PC-3 (cell line): ENCODE data around the gene SMG6. TPM values are rescaled to one million over a fixed set of nuclear protein-coding genes. Genes with fewer than 3 reads are reported as not detected.

Experiments used
- ATAC-seq: fragments of 200-7000 bp; cut with Tn5 transposase; 2 replicates; pipeline ENCODE4 v1.9.1; 2020; ENCODE audit warnings: mild to moderate bottlenecking, moderate library complexity
- BruUV-seq: library from RNA; stranded (reverse); fragments of 400-500 nt; replicated peaks from 2 replicates; lab custom pipeline; 2021; lab: Mats Ljungman, UMichigan
- CTCF ChIA-PET: fragments of 300-600 bp; sonication (Branson Sonifier 250); formaldehyde crosslinking; loops from one replicate; lab custom pipeline; 2022; ENCODE audit warnings: antibody characterized with exemption; lab: Charles Lee
- POLR2A ChIA-PET: fragments of 300-600 bp; sonication (Branson Sonifier 250); formaldehyde crosslinking; loops from one replicate; lab custom pipeline; 2022; ENCODE audit warnings: antibody characterized with exemption; ENCODE audit not compliant: unreplicated experiment; lab: Charles Lee
- DNase-seq: peaks from one replicate; pipeline ENCODE4 v3.0.0-alpha.2; 2015
- H2AFZ ChIP-seq: fragments of 300-600 bp; sonication (generic); 2 replicates; pipeline ENCODE4 v1.6.0; 2016; ENCODE audit warnings: antibody characterized with exemption, low read length
- H3F3A ChIP-seq: fragments of 300-600 bp; sonication (generic); one replicate; pipeline ENCODE4 v1.6.0; 2017; ENCODE audit warnings: antibody characterized with exemption, low read length, control low read depth, mild to moderate bottlenecking; ENCODE audit not compliant: unreplicated experiment
- H3K27ac ChIP-seq: fragments of 300-600 bp; sonication (generic); 2 replicates; pipeline ENCODE4 v1.5.1; 2016; ENCODE audit warnings: mild to moderate bottlenecking, low read length
- H3K27me3 ChIP-seq: fragments of 300-600 bp; sonication (generic); 2 replicates; pipeline ENCODE4 v1.6.1; 2016; ENCODE audit warnings: low read length, mixed read lengths
- H3K36me3 ChIP-seq: fragments of 300-600 bp; sonication (generic); 2 replicates; pipeline ENCODE4 v1.6.1; 2016; ENCODE audit warnings: low read depth, mixed run types, low read length, mixed read lengths
- H3K4me1 ChIP-seq: fragments of 300-600 bp; sonication (generic); 2 replicates; pipeline ENCODE4 v1.5.1; 2016; ENCODE audit warnings: low read length; ENCODE audit not compliant: insufficient read depth
- H3K4me2 ChIP-seq: fragments of 300-600 bp; sonication (generic); 2 replicates; pipeline ENCODE4 v1.6.0; 2016; ENCODE audit warnings: low read length
- H3K4me3 ChIP-seq: fragments of 300-600 bp; sonication (generic); 2 replicates; pipeline ENCODE4 v1.5.1; 2016; ENCODE audit warnings: mild to moderate bottlenecking, low read length, mixed read lengths
- H3K79me2 ChIP-seq: fragments of 300-600 bp; sonication (generic); 2 replicates; pipeline ENCODE4 v1.6.1; 2017; ENCODE audit warnings: low read length, mixed read lengths
- H3K9ac ChIP-seq: fragments of 300-600 bp; sonication (generic); 2 replicates; pipeline ENCODE4 v1.6.0; 2016; ENCODE audit warnings: mild to moderate bottlenecking, low read length
- H3K9me2 ChIP-seq: fragments of 300-600 bp; sonication (generic); replicated peaks from 2 replicates; pipeline ENCODE4 v1.6.1; 2016; ENCODE audit warnings: mixed run types, low read length, mixed read lengths
- H3K9me3 ChIP-seq: fragments of 300-600 bp; sonication (generic); 2 replicates; pipeline ENCODE4 v1.6.1; 2016; ENCODE audit warnings: low read length, mixed read lengths
- H4K20me1 ChIP-seq: fragments of 300-600 bp; sonication (generic); 2 replicates; pipeline ENCODE4 v1.6.1; 2016; ENCODE audit warnings: low read length, mixed read lengths
- EZH2 ChIP-seq: fragments of 300-600 bp; sonication (generic); IDR thresholded peaks from one replicate; pipeline ENCODE4 v1.6.1; 2017; ENCODE audit warnings: antibody characterized with exemption, mild to moderate bottlenecking, low read length; ENCODE audit not compliant: unreplicated experiment
- EZH2phosphoT487 ChIP-seq: fragments of 300-600 bp; sonication (generic); IDR thresholded peaks from 2 replicates; pipeline ENCODE4 v1.6.1; 2018; ENCODE audit warnings: mild to moderate bottlenecking, antibody characterized with exemption, low read length, borderline replicate concordance
- intact Hi-C: fragments of 100-400 bp; cut with micrococcal nuclease; formaldehyde crosslinking; loops from 2 replicates; pipeline ENCODE4 v1.9.0; 2023
- total RNA-seq: library from RNA; depleted of rRNA; stranded (reverse); fragments of >200 nt; gene quantifications from 2 replicates; pipeline ENCODE4 v1.2.3, GENCODE V29; 2014
- TF ChIP-seq, protein P1 (sequence below): fragments of 300-600 bp; sonication (generic); conservative IDR thresholded peaks from 2 replicates; pipeline ENCODE4 v1.5.1; 2017; ENCODE audit warnings: antibody characterized with exemption, low read depth, mild to moderate bottlenecking, low read length

Gene SMG6
- total RNA-seq, 1 experiment from 2014 or later, result 13.4 TPM

DNA sequence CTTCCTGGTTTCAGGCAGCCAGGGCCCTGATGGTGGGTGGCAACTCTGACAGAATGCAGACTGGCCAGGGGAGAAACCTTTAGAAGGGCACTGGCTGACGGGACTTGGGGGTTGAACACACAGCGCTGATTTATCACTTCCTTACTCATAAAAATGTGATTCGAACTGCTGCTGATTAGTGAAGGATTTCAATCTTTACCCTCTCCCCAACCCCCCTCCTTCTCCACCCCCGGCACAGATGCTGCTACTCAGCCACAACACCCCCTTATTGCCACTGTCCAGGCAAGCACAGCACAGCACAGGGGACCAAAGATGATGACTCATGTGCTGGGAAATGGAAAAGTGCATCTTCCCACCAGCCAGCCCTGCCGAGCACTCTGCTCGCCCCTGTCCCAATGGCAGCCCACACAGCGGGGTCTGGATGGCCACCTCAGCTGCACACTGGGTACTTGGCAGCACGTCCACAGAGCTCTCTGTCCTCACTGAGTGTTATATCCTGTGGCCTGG, 70.1 kb downstream of the SMG6 start:
- H3K27ac ChIP-seq, result no peak overlapping the region

DNA sequence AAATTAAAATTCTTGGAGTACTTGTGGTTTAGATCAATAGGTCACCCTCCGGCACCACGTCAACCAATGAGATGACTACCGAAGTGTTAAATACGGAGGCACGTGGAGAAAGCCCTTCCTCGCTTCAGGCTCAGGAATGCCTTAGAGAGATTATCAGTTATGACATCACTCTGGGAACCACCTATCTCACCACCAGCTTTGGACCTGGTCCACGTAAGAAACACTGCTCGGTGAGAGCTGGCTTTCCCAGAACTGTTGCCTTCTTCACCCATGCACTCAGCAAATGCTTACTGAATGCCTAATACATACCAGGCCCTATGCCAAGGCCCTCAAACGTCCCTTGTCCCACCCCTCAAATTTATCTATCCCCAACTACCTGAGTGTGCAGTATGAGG, 71.3 kb downstream of the SMG6 start:
- ChIA-PET POLR2A (no interaction called here), CTCF (interaction anchor here (0.6 to 1.5 kb wide), 2 partner anchors 12 to 49 kb away, joined by 3 to 7 read pairs; no protein-coding TSS in a partner anchor)
- Histone ChIP-seq H3K36me3 (no peaks in the 10 kb centered on the region), H2AFZ (no peak overlapping the region), H3K9me2 (no peaks in the 10 kb centered on the region), H3K9ac (no peak overlapping the region), H4K20me1 (no peaks in the 10 kb centered on the region), H3F3A (no peaks in the 10 kb centered on the region), H3K4me2 (no peak overlapping the region), H3K9me3 (no peaks in the 10 kb centered on the region), H3K4me1 (no peaks in the 10 kb centered on the region), H3K27ac (no peak overlapping the region), H3K79me2 (no peaks in the 10 kb centered on the region), H3K4me3 (no peak overlapping the region), H3K27me3 (no peaks in the 10 kb centered on the region)
- DNase-seq (no peak), ATAC-seq (no peak)
- intact Hi-C loops, result no loop called here
- no peak for TF ChIP-seq EZH2
- TF ChIP-seq EZH2phosphoT487, result no peak
- TF ChIP-seq, protein P1, sequence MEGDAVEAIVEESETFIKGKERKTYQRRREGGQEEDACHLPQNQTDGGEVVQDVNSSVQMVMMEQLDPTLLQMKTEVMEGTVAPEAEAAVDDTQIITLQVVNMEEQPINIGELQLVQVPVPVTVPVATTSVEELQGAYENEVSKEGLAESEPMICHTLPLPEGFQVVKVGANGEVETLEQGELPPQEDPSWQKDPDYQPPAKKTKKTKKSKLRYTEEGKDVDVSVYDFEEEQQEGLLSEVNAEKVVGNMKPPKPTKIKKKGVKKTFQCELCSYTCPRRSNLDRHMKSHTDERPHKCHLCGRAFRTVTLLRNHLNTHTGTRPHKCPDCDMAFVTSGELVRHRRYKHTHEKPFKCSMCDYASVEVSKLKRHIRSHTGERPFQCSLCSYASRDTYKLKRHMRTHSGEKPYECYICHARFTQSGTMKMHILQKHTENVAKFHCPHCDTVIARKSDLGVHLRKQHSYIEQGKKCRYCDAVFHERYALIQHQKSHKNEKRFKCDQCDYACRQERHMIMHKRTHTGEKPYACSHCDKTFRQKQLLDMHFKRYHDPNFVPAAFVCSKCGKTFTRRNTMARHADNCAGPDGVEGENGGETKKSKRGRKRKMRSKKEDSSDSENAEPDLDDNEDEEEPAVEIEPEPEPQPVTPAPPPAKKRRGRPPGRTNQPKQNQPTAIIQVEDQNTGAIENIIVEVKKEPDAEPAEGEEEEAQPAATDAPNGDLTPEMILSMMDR, result no peak
- no TSS peak for BruUV-seq

More for the DNA sequence above, 70.1 kb downstream of the SMG6 start:
- intact Hi-C loops, result no loop called here
- H3K36me3 ChIP-seq, result no peaks in the 10 kb centered on the region
- H3K79me2 ChIP-seq, result no peaks in the 10 kb centered on the region
- H3K27me3 ChIP-seq, result no peaks in the 10 kb centered on the region
- H2AFZ ChIP-seq, result no peak overlapping the region
- no peaks in the 10 kb centered on the region for H4K20me1 ChIP-seq
- ATAC-seq, result no peak
- no peaks in the 10 kb centered on the region for H3K9me2 ChIP-seq
- H3F3A ChIP-seq, result no peaks in the 10 kb centered on the region
- H3K4me2 ChIP-seq, result no peak overlapping the region
- no peaks in the 10 kb centered on the region for H3K4me1 ChIP-seq
- TF ChIP-seq EZH2 (no peak), EZH2phosphoT487 (no peak)
- TF ChIP-seq, protein P1, result no peak
- CTCF ChIA-PET, result no interaction called here
- no peak overlapping the region for H3K9ac ChIP-seq
- no peak overlapping the region for H3K4me3 ChIP-seq
- no peak for DNase-seq
- POLR2A ChIA-PET, result no interaction called here
- BruUV-seq, result no TSS peak
- no peaks in the 10 kb centered on the region for H3K9me3 ChIP-seq

DNA sequence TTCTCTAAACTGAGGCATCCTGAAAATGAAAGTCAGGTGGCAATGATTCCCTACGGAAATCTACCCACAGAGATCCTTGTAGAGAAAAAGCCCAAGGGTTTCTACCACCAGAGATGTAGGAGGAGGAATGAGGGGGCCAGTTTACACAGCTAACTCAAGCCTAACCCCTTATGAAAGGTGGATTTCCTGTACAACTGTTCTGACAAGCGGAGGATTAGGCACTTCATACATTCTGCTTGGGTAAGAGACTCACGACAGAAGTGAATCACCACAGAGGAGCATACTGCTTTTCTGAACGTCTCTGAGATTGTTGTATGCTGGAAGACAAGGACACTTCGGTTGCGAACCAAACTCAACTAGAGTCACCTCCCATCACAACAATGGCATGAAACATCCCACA, 72.7 kb downstream of the SMG6 start:
- no peaks in the 10 kb centered on the region for H3K79me2 ChIP-seq
- no peaks in the 10 kb centered on the region for H3K4me1 ChIP-seq
- H2AFZ ChIP-seq, result no peak overlapping the region
- H3K4me3 ChIP-seq, result no peak overlapping the region
- no peaks in the 10 kb centered on the region for H3K9me2 ChIP-seq
- no peaks in the 10 kb centered on the region for H4K20me1 ChIP-seq
- intact Hi-C loops, result loop anchor here (1.0 kb wide), 1 partner anchor 59 kb away; no protein-coding TSS in a partner anchor
- H3F3A ChIP-seq, result no peaks in the 10 kb centered on the region
- H3K36me3 ChIP-seq, result no peaks in the 10 kb centered on the region
- no peak for DNase-seq
- H3K4me2 ChIP-seq, result no peak overlapping the region
- ATAC-seq, result no peak
- ChIA-PET CTCF (interaction anchor here (1.0 to 1.5 kb wide), 2 partner anchors 14 to 176 kb away, joined by 7 to 8 read pairs; partner anchors contain the start of gene HIC1), POLR2A (no interaction called here)
- no peak overlapping the region for H3K9ac ChIP-seq
- no peaks in the 10 kb centered on the region for H3K9me3 ChIP-seq
- no peaks in the 10 kb centered on the region for H3K27me3 ChIP-seq
- no peak overlapping the region for H3K27ac ChIP-seq
- TF ChIP-seq EZH2 (no peak), EZH2phosphoT487 (no peak)
- TF ChIP-seq, protein P1, result no peak
- BruUV-seq, result no TSS peak
